Natural killer cell treated with Interleukin-12 subunit alpha and Interleukin-12 subunit beta and Interleukin-15 and Interleukin-18, amount 100 ng/mL, for 72 hours (primary cell): ENCODE measurements around the gene DISP2. TPM values are rescaled to one million over a fixed set of nuclear protein-coding genes. Genes with fewer than 3 reads are reported as not detected.

Experiments
- ATAC-seq, 2 donors: fragments of 150-1000 bp; cut with Tn5 transposase in 1 of 2; sonication (Bioruptor Pico), chemical (Tn5 transposase) in 1 of 2; 2 replicates each; pipeline ENCODE4 v1.10.0; 2021
- DNase-seq: peaks from one replicate; pipeline ENCODE4 v3.0.0; 2022; ENCODE audit warnings: low spot score
- H3K27ac Mint-ChIP-seq, 2 donors: 1 replicate in 1 of 2; 2 replicates in 1 of 2; pipeline ENCODE4 v1.8.0; 2022; ENCODE audit warnings: mixed read lengths in 2 of 2, mild to moderate bottlenecking in 1 of 2, moderate library complexity in 1 of 2
- H3K27me3 Mint-ChIP-seq, 2 donors: 1 replicate in 1 of 2; 2 replicates in 1 of 2; pipeline ENCODE4 v1.8.0; 2022; ENCODE audit warnings: mixed read lengths in 2 of 2
- H3K36me3 Mint-ChIP-seq: one replicate; pipeline ENCODE4 v1.8.0; 2022; ENCODE audit warnings: mixed read lengths
- H3K4me1 Mint-ChIP-seq, 2 donors: 1 replicate in 1 of 2; 2 replicates in 1 of 2; pipeline ENCODE4 v1.8.0; 2022; ENCODE audit warnings: low read depth in 2 of 2, mixed read lengths in 2 of 2, mild to moderate bottlenecking in 1 of 2
- H3K4me3 Mint-ChIP-seq: one replicate; pipeline ENCODE4 v1.8.0; 2022; ENCODE audit warnings: mixed read lengths
- H3K9me3 Mint-ChIP-seq: 2 replicates; pipeline ENCODE4 v1.8.0; 2022; ENCODE audit warnings: mixed read lengths
- total RNA-seq, 2 donors: library from RNA; stranded (reverse); gene quantifications; one replicate each; pipeline ENCODE4 v1.2.3, GENCODE V29; 2022

The DISP2 gene
- total RNA-seq, 2 donors from 2014 or later: 0.25 to 1.00 TPM

GRCh38 chr15:40333922-40334492, 24.0 kb upstream of the DISP2 start:
- Mint-ChIP-seq H3K4me1 (peaks cover 14% of the 10 kb centered on the region in 2 donors), H3K36me3 (no peaks in the 10 kb centered on the region), H3K4me3 (peak overlapping the region; percentile 12), H3K27ac (peak overlapping the region; percentile 40 to 77), H3K9me3 (no peaks in the 10 kb centered on the region), H3K27me3 (peaks cover 0 to 2% of the 10 kb centered on the region in 2 donors)
- ATAC-seq (peak; percentile 43 to 62), DNase-seq (peak; percentile 51)

GRCh38 chr15:40334541-40334940, 23.5 kb upstream of the DISP2 start:
- peak; percentile 12 for DNase-seq
- ATAC-seq: peak in 1 of 2 donors; percentile 1
- Mint-ChIP-seq H3K4me1 (peaks cover 14% of the 10 kb centered on the region in 2 donors), H3K27me3 (peaks cover 0 to 2% of the 10 kb centered on the region in 2 donors), H3K4me3 (no peak overlapping the region), H3K9me3 (no peaks in the 10 kb centered on the region), H3K27ac (peak overlapping the region; percentile 40 to 77), H3K36me3 (no peaks in the 10 kb centered on the region)

- H3K27ac Mint-ChIP-seq: no peak overlapping the region
- no peak for DNase-seq
- H3K36me3 Mint-ChIP-seq: no peaks in the 10 kb centered on the region
- H3K9me3 Mint-ChIP-seq: no peaks in the 10 kb centered on the region
- peaks cover 0 to 2% of the 10 kb centered on the region in 2 donors for H3K27me3 Mint-ChIP-seq
- no peak overlapping the region for H3K4me3 Mint-ChIP-seq
- peaks cover 14% of the 10 kb centered on the region in 2 donors for H3K4me1 Mint-ChIP-seq
- ATAC-seq: no peak
Observed at GRCh38 chr15:40334941-40335795, 22.9 kb upstream of the DISP2 start.

GRCh38 chr15:40335938-40336743, 21.9 kb upstream of the DISP2 start:
- Mint-ChIP-seq H3K27ac (no peak overlapping the region), H3K27me3 (peaks cover 0 to 2% of the 10 kb centered on the region in 2 donors), H3K4me1 (peaks cover 14% of the 10 kb centered on the region in 2 donors), H3K36me3 (no peaks in the 10 kb centered on the region), H3K9me3 (no peaks in the 10 kb centered on the region), H3K4me3 (no peak overlapping the region)
- DNase-seq (no peak), ATAC-seq (no peak)

GRCh38 chr15:40336744-40337122, 21.3 kb upstream of the DISP2 start:
- Mint-ChIP-seq H3K27me3 (peaks cover 0 to 2% of the 10 kb centered on the region in 2 donors), H3K36me3 (no peaks in the 10 kb centered on the region), H3K4me3 (no peak overlapping the region), H3K27ac (no peak overlapping the region), H3K9me3 (no peaks in the 10 kb centered on the region), H3K4me1 (peaks cover 14% of the 10 kb centered on the region in 2 donors)
- ATAC-seq (no peak), DNase-seq (no peak)

GRCh38 chr15:40337597-40337996, 20.4 kb upstream of the DISP2 start:
- no peak overlapping the region for H3K27ac Mint-ChIP-seq

GRCh38 chr15:40338041-40338657, 19.9 kb upstream of the DISP2 start:
- Mint-ChIP-seq H3K9me3 (no peaks in the 10 kb centered on the region), H3K27ac (no peak overlapping the region), H3K36me3 (no peaks in the 10 kb centered on the region)

More at GRCh38 chr15:40337597-40337996, 20.4 kb upstream of the DISP2 start:
- Mint-ChIP-seq H3K9me3 (no peaks in the 10 kb centered on the region), H3K36me3 (no peaks in the 10 kb centered on the region), H3K4me1 (peaks cover 11 to 14% of the 10 kb centered on the region in 2 donors), H3K4me3 (no peak overlapping the region), H3K27me3 (peaks cover 0 to 2% of the 10 kb centered on the region in 2 donors)
- DNase-seq (no peak), ATAC-seq (no peak)

GRCh38 chr15:40338921-40339620, 18.9 kb upstream of the DISP2 start:
- Mint-ChIP-seq H3K27ac (no peak overlapping the region), H3K27me3 (peaks cover 0 to 2% of the 10 kb centered on the region in 2 donors), H3K4me3 (no peak overlapping the region), H3K4me1 (peaks cover 5 to 12% of the 10 kb centered on the region in 2 donors), H3K9me3 (no peaks in the 10 kb centered on the region), H3K36me3 (no peaks in the 10 kb centered on the region)
- no peak for DNase-seq
- no peak for ATAC-seq

More at GRCh38 chr15:40338041-40338657, 19.9 kb upstream of the DISP2 start:
- ATAC-seq: peak; percentile 83 to 88
- H3K4me1 Mint-ChIP-seq: peaks cover 11 to 14% of the 10 kb centered on the region in 2 donors
- peaks cover 0 to 2% of the 10 kb centered on the region in 2 donors for H3K27me3 Mint-ChIP-seq
- peak; percentile 82 for DNase-seq
- no peak overlapping the region for H3K4me3 Mint-ChIP-seq

GRCh38 chr15:40339621-40339945, 18.4 kb upstream of the DISP2 start:
- Mint-ChIP-seq H3K27me3 (peaks cover 0 to 2% of the 10 kb centered on the region in 2 donors), H3K4me3 (no peak overlapping the region), H3K9me3 (no peaks in the 10 kb centered on the region), H3K27ac (no peak overlapping the region), H3K36me3 (no peaks in the 10 kb centered on the region), H3K4me1 (peaks cover 3 to 9% of the 10 kb centered on the region in 2 donors)
- DNase-seq (no peak), ATAC-seq (no peak)

GRCh38 chr15:40340038-40340739, 17.8 kb upstream of the DISP2 start:
- no peaks in the 10 kb centered on the region for H3K9me3 Mint-ChIP-seq
- peaks cover 0 to 2% of the 10 kb centered on the region in 2 donors for H3K27me3 Mint-ChIP-seq
- ATAC-seq (no peak), DNase-seq (no peak)
- peaks cover 3 to 9% of the 10 kb centered on the region in 2 donors for H3K4me1 Mint-ChIP-seq
- no peaks in the 10 kb centered on the region for H3K36me3 Mint-ChIP-seq
- no peak overlapping the region for H3K27ac Mint-ChIP-seq
- H3K4me3 Mint-ChIP-seq: no peak overlapping the region

GRCh38 chr15:40340740-40341400, 17.1 kb upstream of the DISP2 start, which contains the start of gene CCDC9B:
CCDC9B (minus strand) TSS chr15:40340939; CDS start chr15:40340819, 120 bp downstream.
- Mint-ChIP-seq H3K4me3 (no peak within 1 kb of the TSS), H3K27ac (no peak within 1 kb of the TSS), H3K27me3 (peaks cover 0 to 2% of the 10 kb centered on the region in 2 donors), H3K4me1 (peaks cover 0 to 9% of the 10 kb centered on the region in 2 donors), H3K9me3 (no peaks in the 10 kb centered on the region), H3K36me3 (no peaks in the 10 kb centered on the region)
- no peak for DNase-seq
- no peak for ATAC-seq
